ENCODE data around the gene SLC28A2.

The SLC28A2 gene

DNA sequence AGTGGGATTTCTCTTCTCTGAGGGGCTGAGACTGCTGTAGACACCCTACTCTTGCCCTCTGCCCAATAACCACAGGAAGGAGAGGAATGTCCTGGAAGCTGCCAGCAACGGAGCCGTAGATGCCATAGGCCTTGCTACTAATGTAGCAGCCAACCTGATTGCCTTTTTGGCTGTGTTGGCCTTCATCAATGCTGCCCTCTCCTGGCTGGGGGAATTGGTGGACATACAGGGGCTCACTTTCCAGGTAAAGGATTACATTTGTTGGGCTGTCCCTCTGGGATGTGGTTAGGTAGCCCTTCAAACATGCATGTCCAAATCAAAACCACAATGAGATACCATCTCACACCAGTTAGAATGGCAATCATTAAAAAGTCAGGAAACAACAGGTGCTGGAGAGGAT, 16.1 kb downstream of the SLC28A2 start:
- TF ChIP-seq, protein P1, sequence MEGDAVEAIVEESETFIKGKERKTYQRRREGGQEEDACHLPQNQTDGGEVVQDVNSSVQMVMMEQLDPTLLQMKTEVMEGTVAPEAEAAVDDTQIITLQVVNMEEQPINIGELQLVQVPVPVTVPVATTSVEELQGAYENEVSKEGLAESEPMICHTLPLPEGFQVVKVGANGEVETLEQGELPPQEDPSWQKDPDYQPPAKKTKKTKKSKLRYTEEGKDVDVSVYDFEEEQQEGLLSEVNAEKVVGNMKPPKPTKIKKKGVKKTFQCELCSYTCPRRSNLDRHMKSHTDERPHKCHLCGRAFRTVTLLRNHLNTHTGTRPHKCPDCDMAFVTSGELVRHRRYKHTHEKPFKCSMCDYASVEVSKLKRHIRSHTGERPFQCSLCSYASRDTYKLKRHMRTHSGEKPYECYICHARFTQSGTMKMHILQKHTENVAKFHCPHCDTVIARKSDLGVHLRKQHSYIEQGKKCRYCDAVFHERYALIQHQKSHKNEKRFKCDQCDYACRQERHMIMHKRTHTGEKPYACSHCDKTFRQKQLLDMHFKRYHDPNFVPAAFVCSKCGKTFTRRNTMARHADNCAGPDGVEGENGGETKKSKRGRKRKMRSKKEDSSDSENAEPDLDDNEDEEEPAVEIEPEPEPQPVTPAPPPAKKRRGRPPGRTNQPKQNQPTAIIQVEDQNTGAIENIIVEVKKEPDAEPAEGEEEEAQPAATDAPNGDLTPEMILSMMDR (conservative IDR thresholded peaks at IDR 0.05) = peak; percentile 40
- no peak for TF ChIP-seq ZFX (IDR thresholded peaks at IDR 0.05)
- no peak overlapping the region for H3K27ac ChIP-seq

DNA sequence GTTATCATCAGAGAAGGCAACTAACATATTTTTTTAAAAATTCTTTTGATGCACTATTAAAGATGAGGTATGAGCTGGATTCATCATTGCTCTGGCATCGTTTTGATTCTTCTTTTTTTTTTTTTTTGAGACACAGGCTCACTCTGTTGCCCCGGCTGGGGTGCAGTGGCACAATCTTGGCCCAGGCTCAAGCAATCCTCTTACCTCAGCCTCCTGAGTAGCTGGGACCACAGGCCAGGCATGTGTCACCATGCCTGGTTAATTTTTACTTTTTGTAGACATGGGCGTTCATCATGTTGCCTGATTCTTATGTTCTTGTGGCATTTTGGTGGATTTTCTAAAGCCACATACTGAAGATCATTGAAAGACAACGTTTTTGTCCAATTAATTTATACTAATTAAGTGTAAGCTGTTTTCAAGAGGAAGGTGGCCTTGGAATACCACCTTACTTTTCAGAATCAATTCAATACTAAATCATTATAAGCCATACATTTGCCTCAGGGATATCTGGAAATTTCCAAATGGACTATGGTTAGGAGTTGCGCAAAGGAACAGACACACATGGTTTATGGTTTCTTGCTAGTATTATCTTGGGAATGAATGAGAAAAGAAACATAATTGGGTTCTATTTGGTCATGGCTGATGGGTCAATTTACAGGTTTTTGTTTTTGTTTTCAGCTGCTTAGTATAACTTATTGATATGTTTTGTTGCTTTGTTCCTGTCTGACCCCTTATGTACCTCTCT, 22.8 kb downstream of the SLC28A2 start:
- TF ChIP-seq, protein P1 (conservative IDR thresholded peaks at IDR 0.05) = no peak
- TF ChIP-seq ZFX (IDR thresholded peaks at IDR 0.05) = no peak
- H3K27ac ChIP-seq = no peak overlapping the region

DNA sequence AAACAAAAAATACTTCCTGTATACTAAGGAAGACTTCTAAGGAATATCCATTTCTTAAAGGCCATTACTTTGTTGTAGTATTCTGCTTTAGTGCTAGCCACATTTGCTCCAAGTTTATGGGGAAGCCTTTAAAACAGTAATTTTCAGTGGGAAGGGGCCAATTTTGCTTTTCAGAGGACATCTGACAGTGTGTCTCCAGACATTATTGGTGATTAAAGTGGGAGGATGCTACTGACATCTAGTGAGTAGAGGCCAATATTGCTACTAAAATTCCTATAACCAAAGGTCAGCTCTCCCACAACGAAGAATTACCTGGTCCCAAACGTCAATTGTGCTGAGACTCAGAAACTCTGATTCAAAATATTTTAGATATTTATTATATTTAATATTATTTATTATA, 24.8 kb downstream of the SLC28A2 start:
- no peak overlapping the region for H3K27ac ChIP-seq
- no peak for TF ChIP-seq ZFX (IDR thresholded peaks at IDR 0.05)
- TF ChIP-seq, protein P1 (conservative IDR thresholded peaks at IDR 0.05) = peak; percentile 78

DNA sequence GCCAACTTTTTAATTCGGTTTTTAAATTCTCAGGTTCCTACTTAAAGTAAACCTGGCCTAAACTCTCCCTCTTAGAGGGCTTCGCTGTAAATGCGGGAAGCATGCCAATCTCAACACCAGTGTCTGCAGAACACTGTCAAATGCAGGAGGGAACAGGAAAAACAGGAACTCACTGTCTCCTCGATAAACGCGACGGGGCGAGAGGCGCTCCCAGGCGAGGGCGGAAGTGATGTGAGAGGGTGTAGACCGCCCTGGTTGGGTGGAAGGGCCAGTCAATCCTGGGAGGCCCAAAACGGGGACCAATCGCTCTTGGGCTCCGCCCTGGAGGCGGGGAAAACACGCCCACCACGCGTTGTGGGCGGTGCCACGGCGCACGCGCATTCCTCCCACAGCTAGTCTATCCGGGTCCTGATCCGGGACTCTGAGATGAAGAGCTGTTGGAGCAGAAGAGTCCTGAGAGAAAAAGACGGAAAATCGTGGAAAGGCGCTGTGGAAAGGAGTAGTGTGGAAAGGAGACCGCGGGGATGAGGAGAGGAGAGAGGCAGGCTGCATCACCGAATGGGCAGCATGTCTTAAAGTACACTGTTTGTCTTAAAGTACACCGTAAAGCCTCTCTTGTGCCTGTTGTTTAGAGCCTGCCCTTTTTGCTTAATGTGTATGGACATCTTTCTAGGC, 27.1 kb downstream of the SLC28A2 start:
- TF ChIP-seq, protein P1 (conservative IDR thresholded peaks at IDR 0.05) = no peak
- no peak for TF ChIP-seq ZFX (IDR thresholded peaks at IDR 0.05)
- H3K27ac ChIP-seq = peak overlapping the region; percentile 93

DNA sequence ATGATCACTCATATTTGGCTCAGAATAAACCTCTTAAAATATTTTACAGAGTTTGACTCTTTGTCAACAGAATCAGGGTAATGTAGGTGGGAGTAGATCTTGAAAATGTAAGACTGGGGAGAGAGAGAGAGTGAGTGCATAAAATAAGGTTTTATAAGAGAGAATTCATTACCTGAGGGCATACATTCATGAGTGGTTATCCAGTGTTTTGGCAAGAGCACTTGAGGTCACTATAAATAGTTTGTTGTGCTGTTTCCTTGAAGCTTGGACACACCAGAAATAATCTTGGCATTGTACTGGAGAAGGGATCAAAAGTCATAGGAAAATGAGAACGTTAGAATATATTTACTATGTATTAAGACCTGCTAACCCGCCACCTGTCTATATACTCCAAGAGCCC, 33.4 kb downstream of the SLC28A2 start:
- TF ChIP-seq ZFX (IDR thresholded peaks at IDR 0.05) = no peak
- TF ChIP-seq, protein P1 (conservative IDR thresholded peaks at IDR 0.05) = no peak
- H3K27ac ChIP-seq = no peak overlapping the region

DNA sequence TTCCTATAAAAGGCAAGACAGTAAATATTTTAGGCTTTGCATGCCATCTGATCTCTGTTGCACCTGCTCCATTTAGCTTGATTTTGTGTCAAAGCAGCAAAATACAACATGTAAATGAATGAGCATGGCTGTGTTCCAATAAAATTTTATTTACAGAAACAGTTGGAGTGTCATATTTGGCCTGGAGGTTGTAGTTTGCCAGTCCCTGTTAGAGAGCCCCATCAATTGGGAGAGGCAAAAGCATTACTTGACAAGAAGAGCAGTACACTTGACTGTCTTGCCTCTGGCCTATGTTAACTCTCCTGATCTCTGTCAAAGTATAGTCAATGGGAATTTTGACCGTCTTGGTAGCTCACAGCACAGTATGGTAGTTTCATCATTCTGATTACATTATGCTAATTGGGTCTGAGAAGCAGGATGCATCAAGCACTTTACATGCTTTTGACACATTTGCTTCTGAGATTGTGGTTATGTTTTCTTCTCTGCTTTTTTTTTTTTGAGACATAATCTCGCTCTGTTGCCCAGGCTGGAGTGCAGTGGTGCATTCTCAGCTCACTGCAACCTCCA, 35.4 kb downstream of the SLC28A2 start:
- H3K27ac ChIP-seq = no peak overlapping the region
- TF ChIP-seq, protein P1 (conservative IDR thresholded peaks at IDR 0.05) = no peak
- TF ChIP-seq ZFX (IDR thresholded peaks at IDR 0.05) = no peak

DNA sequence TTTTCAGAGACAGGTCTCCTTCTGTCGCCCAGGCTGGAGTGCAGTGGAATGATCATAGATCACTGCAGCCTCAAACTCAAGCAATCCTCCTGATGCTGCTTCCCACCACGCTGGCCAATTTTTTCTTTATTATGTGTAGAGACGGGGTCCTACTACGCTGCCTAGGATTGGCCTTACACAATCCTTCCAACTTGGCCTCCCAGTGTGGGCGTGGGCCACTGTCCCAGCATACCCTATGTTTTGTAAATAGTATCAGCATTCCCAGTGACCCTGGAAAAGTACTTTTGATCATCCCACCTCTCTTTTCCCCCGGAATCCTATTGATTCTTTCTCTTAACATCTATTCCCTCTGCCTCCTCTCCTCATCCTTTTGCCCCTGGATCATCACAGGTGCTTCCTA, 36.9 kb downstream of the SLC28A2 start:
- TF ChIP-seq, protein P1 (conservative IDR thresholded peaks at IDR 0.05) = no peak
- TF ChIP-seq ZFX (IDR thresholded peaks at IDR 0.05) = no peak
- no peak overlapping the region for H3K27ac ChIP-seq
